NCI-H524 (cell line): Measurements from ENCODE around the gene NEK10.
"Not testable (repeated sequence)": the region's sequence is repeated elsewhere in the genome, so short reads cannot be mapped to it uniquely, and the experiment has no call there.

Experiments used
- DNase-seq, 2 experiments: peaks; one replicate each; lab custom pipeline; 2025; lab: John Stamatoyannopoulos, UW

NEK10 gene

DNA sequence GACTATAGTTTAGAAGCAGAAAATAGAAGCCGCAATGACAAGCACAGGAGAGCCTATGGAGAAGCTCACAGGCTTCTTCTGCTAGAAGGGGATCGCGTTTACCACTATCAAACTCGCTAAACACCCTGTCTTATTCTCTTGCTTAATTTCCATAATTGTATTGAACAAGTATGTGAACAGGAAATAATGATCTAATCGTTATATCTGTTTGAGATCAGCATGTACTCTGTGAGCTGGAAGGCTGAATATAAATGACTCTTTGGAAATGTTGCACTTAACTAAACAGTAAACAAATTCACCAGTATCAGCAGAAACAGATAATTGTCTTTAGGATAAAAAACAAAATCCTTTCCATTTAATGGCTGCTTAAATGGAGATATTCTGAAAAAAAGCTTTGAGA lies 15.0 kb downstream of the NEK10 start:
- no peak for DNase-seq

DNA sequence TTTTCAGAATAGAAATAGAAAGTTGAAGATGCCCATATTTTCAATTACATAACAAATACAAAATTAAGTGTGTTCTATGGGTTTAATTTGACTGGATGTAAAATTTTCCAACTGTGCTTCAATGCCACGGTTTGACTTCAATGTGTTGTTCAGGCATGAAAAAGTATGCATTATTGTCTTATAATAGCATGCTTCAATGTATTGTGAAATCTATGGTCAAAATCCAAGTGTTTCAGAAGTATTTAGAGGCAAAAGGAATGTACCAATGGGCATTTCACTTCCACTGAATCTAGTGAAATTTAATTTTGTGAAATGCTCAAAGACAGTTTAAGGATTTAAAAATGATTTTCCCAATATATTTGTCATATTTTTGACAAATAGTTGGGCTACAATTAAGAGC lies 16.0 kb downstream of the NEK10 start:
- no peak for DNase-seq

DNA sequence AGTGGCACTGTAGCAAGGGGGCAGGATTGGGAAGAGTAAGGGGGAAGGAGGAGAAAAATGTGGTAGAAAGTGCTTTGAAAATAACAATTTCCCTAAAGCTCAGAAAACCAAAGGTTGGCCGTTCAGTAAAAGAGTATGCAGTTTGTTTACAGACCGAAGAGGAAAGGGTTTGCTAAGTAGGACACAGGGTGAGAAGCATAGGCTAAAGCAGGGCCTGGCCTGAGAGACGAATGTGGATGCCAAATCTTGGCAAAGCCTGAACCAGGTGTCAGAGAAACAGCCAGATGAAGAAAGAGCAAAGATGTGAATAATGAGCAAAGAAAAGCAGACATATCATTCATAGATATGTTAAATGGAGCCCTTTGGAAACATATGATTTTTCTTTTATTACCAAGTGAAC lies 17.1 kb downstream of the NEK10 start:
- DNase-seq: no peak

DNA sequence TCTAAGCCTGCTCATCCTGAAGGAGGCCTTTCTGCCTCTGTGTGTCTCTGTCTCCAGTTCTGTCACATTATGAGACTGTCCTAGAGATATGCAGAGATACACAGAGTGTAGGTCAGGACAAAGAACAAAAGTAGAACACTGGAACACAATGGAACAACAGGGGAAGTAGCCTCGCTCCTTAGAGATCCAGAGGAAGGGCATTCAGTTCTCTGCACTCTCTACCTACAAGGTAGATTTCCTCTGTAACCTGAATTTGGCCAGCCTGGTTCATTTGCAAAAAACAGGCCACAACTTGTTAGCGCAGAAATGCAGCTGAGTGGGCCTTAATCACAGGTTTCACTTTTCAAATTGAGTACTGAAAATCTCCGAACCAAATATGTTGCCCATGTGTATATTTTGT lies 19.4 kb downstream of the NEK10 start:
- DNase-seq: no peak

DNA sequence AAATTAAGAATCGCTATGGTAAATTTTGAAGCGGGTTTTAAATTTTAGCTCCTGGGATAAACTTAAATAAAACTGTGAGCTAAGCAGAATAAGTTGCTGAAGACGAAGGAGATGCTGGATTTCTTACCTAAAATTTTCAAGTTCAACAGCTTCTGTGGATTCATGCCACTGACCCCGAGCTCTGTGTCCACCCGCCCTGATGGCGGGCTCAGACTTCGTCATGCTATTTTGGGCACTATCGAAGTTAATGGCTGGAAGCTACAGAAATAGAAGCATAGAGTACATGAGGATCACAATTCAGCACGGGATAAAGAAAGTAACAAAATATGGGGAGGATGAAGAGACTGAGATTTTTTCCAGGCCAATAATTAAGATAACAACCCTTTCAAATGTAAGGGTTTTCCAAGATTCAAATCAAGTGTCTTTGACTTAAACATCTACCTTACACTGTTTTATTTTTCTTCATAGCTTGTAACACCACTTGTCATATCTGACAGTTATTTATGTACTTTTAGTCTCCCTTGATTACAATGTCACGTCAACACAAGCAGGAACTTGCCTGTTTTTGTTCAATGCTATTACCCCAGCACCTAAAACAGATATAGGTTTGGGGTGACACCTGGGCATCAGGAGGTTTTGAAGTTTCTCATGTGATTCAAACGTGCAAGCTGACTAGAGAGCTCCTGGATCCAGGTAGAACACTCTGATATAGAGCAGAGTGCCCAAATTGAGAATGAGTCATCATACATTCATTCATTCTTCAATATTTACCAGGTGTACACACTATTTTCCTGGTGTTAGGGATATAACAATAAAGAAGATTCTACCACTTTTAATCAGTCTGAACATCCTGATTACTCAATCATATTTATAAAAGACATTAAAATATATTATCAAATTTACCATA lies 23.0 kb downstream of the NEK10 start:
- DNase-seq: no peak

DNA sequence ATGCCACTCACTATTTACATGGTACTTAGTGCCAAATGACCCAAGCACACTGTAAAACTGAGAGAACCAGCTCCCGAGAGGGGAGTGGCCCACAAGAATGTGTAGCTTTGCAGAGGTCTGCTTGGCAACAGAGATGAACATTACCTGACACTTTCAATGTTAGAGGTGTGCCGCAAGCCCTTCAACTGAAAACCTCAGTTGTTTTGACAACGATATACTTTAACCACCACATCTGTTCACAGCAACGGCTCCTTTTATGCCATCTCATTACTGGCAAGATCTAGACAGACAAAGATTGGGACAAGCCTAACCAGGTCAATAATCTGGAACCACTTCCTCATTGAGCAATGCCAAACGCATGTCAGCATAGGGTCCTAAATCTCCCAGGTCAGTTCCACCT lies 23.7 kb downstream of the NEK10 start:
- no peak for DNase-seq

DNA sequence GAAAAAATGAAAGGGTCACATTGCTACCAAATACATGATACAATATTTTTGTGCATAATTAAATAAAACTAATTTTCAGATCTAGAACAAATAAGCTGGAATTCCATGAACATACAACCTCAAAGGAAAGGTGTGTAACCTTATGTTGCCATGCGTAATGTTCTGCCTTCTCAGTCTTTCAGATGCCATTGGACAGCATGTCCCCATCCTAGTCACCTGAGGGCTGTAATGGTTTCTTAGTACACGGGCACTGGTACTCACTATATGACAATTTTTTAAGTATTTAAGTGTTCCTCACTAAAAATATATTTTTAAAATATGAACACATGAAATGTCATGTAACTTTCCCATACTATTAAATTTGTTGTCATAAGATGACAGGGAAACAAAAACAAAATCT lies 24.1 kb downstream of the NEK10 start:
- DNase-seq: no peak

DNA sequence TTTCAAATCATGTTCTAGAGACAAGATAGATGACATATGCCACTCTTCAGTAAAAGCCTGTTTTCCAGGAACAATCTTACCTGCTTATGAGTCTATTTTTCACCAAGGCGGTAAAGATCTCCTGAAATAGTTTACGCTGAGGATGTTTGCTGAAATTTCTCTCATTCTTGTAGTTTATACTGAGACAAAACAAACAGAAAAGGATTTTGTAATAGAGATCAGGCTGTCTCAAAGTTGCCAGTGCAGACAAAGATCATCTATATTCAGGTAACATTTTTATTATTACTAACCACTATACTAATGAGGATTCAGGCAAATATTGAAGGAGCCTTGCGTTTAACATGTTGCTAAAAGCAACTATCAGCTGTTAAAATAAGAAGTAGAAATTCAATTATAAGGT lies 25.0 kb downstream of the NEK10 start:
- no peak for DNase-seq

DNA sequence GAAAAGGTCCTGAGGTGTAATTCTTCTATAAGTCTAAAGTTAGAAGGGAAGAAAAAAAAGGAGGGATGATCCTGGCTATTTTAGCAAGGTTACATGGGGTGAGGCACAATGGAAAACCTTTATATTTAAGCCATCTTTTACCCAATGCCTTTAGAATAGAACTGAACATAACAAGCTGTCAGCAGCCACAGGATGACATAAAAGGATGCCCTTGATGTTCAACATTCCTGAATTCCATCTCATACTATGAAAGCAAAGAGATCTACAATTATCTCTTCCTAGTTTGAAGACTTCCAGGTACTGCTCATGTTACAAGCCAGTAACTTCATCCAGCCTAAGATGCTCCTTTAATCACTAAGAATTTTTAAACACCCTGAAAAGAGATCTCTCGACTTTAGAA lies 26.9 kb downstream of the NEK10 start:
- no peak for DNase-seq

DNA sequence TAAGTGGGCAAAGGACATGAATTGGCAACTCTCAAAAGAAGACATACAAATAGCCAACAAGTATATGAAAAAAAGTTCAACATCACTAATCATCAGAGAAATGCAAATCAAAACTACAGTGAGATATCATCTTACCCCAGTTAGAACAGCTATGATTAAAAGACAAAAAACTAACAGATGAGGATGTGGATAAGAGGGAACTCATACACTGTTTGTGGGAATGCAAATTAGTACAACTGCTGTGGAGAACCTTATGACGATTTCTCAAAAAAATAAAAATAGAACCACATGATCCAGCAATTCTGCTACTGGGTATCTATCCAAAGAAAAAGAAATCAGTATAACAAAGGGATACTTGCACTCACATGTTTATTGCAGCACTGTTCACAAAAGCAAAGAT lies 28.6 kb downstream of the NEK10 start:
- DNase-seq: no peak

DNA sequence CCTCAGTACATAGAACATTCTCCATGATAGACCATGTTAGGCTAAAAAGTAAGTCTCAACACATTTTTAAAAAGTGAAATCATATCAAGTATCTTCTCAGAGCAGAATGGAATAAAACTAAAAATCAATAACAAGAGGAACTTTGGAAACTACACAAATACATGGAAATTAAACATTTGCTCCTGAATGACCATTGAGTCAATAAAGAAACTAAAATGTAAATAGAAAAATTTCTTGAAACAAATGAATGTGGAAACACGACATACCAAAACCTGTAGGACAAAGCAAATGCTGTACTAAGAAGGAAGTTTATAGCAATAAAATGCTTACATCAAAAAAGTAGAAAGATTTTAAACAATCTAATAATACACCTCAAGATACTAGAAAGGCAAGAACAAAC lies 33.6 kb downstream of the NEK10 start:
- DNase-seq: no peak

DNA sequence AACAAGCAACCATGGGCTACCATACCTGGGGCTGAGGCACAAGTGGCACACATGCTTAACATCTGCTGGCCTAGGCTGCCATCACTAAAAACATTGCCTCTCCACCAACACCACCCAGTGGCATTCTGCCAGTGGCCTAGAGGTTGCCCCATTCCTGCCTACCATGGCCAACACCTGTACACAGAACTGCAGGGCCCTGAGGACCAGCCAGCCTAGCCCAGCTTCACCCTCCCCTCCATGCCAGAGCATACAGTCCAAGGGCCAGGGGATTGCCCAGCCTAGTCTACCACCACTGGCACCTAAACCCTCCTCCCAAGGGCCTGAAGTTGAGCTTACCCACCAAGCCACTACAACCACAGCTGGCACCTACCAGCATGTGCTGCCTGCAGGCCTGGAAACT lies 35.3 kb downstream of the NEK10 start:
- DNase-seq: no peak

DNA sequence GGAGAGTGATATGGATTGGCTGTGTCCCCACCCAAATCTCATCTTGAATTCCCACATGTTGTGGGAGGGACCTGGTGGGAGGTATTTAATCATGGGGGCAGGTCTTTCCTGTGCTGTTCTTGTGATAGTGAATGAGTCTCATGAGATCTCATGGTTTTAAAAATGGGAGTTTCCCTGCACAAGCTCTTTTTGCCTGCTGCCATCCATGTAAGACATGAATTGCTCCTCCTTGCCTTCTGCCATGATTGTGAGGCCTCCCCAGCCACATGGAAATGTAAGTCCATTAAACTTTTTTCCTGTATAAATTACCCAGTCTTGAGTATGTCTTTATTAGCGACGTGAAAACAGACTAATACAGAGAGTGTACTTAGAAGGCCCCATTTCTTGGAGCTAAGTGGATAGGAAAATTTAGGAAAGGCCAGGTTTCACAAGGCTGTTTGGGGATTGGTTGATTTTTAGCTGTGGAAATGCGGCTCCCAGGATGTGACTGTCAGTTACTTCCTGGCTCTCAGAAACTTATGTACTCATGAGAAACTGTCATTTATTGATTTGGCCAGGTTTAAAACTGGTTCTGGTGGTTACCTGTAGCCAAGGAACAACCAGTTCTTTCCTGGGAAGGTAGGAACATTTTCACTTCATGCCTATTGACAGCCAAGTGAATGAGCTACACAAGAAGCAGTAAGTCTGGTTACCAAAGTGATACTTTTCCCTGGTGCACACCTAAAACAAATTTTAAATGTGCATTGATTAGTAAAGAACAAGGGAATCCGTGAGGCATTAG lies 40.0 kb downstream of the NEK10 start:
- DNase-seq: not testable (repeated sequence)

DNA sequence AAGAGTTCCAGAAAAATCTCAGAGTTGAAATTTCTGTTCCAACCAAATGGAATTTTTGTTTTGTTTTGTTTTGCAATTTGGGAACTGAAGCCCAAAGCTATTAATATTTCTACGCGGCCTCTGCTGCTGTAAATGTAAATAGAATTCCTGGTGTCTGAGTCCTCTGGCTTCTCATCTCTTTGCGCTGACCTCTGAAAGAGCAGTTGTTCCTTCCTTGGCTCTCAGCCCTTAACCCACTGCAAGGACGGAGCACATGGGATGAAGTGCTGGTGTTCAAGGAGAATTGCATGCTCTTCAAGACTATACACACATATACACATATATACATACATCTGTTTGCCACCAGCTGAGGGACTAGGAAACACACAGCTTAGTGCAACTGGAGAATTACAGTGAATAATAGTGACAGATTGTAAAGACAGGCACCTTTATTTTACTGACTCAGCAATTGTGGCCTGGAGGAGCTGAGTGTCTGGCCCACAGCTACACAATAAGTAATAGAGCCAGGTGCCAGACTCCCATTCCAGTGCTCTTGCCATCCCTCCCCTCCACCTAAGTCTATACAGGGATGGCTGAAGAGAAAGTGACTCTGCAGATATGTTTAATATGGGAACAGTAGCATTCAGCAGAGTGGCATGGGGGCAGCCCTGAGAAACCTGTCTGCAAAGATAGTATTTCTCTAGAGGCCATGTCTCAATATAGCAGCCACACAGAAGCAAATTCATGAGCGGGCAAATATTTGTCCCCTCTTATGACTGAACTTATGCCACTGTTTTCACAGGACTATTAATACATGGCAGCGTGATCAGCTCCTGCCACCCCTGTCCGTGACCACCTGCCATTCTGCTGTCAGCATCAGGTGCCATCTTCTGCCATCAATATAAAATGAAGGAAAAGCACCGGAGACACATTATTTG lies 42.3 kb downstream of the NEK10 start:
- DNase-seq: no peak

DNA sequence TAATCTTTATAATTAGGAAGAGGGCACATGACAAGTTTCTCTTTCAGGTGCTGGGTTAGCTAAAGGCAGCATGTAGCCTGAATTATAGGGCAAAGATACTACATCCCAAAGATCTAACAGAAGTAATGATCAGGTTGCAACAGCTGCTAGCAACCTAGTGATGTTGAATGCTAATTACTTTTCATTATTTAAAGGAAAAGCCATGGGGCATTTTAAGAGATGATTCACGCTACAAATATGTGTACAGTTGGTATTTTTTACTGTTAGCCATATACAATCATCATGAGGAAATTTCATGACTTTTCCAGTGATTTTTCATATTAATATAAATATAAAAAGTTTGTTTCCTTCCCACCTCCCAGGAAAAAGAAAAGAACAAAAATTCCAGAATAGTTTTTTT lies 43.0 kb downstream of the NEK10 start:
- DNase-seq: no peak

DNA sequence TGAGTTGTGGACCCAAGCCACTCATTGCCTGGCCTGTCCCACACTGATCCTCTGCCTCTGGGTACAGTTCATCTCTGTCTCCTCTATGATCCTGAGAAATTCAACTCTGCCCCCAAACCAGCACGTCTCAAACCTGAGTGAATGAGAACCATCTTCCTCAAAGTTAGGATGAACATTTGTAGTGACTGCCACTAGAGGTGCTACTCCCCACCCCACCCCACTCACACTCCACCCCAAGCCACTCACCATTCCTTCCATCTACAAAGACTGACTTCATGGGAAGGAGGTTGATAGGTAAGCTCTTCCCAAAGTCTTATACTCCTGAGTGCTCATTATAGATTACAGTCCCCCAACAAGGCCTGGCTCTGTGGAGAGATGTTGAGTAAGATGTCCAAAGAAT lies 43.8 kb downstream of the NEK10 start:
- no peak for DNase-seq

DNA sequence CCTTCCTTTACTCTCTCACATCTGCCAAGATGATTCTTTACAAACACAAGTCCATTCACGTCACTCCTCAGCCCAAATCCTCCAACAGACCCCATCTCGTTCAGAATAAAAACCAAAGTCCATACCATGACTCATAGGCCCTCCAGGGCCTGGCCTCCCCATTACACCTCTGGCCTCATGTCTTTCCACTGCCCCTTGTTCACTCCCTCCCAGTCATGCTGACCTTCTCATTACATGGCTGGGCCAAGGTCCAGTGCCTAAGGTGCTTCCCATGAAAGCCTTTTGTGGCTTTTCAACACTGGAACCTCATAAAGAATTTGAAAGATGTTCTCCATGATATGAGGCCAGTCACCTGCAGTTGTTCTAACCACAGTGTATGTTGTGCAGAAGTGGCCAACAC lies 44.5 kb downstream of the NEK10 start:
- DNase-seq: no peak

DNA sequence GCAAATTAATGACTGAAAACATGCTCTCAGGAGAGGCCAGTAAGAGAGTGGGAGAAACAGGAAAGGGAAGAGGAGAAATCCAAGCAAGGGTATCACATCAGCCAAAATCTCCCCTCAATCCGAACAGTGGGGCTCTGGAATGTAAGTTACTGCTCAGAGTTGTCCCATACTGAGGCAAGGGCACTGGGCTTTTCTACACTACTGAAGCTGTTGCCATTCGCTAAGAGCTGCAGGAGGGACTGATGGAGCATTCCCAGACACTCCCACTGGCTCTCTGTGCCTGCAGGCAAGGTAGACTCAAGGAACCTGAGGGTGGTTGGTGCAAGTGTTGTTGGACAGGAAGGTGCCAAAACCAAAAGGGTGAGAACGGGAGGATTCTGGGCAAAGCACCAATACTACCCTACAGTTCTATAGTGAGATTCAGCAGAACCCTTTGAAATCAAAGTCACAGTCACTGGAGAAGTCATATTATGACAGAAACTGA lies 46.1 kb downstream of the NEK10 start:
- DNase-seq: no peak

DNA sequence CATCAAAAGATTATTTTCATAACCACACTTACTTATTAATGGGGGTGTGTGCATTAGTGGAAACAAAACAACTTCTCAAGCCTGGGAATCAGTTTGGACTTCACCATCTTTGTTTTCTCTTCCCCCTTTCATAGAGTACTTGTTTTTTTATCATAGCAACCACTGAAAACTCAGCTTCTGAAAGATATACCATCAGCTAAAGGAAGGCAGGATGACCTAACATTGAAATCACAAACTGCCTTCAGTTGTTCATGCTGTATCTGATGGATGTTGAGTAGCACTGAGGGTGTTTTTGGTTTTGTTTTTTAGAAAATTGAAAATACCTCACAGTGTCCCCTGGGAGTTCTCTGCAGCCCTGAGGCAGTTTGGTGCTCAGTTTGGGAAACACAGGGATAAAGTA lies 46.5 kb downstream of the NEK10 start:
- no peak for DNase-seq

DNA sequence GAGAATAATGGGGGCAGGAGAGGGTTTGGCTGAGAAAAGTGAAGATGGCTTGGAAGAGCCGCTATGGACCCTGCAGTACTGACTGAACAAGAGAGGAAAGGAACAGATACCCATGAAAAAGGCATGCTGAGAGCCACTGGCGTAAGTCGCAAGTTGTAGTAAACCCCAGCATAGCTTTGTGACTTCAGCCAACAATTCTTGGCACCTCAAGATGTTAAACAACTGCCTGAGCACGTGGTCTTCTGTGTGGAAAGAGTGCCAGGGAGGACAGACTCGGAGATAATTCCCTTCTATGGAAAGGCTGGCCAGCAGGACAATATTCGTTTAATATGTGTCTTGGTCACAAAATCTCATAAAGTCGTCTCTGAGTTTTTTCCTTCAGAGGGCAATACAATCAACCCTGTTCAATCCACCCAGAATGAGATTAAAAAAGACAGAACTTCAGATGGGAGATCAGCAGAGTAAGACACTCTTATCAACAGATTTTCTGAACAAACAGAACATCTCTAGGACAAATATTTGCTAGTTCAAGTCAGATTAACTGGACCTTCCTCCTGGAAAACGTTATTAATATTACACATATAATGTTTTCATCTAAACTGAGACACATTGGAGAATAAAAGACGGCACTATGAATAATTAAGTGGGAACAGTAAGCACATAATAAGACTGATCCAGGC lies 49.2 kb downstream of the NEK10 start:
- no peak for DNase-seq

DNA sequence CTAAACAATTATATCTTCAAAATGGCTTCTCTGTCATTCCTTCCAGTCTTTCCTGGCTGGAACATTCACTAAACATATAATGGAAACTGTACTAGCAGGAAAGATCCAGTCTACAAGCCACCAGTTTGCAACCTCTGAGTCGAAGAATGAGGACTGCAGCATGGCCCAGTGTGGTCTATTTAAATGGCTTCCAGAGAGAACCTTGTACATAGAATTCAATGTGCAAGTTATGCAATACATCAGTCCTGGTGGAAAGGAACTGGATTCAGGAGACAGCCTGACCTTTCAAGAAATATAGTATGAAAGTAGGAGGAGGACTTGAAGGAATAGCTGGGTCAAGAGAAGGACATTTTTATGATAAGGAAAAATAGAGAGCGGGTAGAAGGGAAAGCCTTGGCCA lies 49.9 kb downstream of the NEK10 start:
- DNase-seq: no peak

DNA sequence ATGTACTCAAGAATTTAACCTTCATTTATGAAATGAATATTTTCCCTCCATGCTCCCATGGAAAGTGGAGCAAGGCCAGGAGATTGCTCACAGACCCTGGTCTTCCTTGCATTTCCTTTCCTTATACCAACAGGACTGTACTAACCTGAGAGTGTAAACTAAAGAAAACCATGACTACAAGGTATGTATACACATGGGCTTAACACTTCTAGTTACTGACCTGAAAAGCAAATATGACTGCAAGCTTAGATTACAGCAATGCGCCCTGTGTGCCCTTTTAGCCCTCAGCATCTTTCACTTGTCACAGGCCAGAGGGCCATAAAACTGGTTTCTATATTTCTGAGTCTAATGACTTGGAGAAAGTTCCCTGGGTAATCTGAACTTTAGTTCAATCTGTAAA lies 52.1 kb downstream of the NEK10 start:
- no peak for DNase-seq
